Endothelial cell of umbilical vein (primary cell): ENCODE measurements around the gene ZNF138. TPM values are rescaled to one million over a fixed set of nuclear protein-coding genes. Genes with fewer than 3 reads are reported as not detected.

Experiments used
- BruUV-seq: library from RNA; stranded (reverse); fragments of 400-500 nt; replicated peaks from 2 replicates; lab custom pipeline; 2021; lab: Mats Ljungman, UMichigan
- CTCF ChIA-PET: fragments of 300-600, 350-600 bp; sonication (Branson Sonifier 250); formaldehyde crosslinking; loops from one replicate; lab custom pipeline; 2021; ENCODE audit warnings: antibody characterized with exemption, inconsistent platforms; lab: Charles Lee
- POLR2A ChIA-PET: fragments of 300-600, 350-600 bp; sonication (Branson Sonifier 250); formaldehyde crosslinking; loops from one replicate; lab custom pipeline; 2021; ENCODE audit warnings: antibody characterized with exemption, inconsistent platforms; lab: Charles Lee
- DNase-seq: peaks from one replicate; pipeline ENCODE4 v3.0.0-alpha.2; 2011; ENCODE audit warnings: low read depth, low spot score
- FAIRE-seq: peaks from 2 replicates; lab custom pipeline; 2011; peaks lifted over from hg19 to GRCh38; lab: Jason Lieb, UNC
- H2AFZ ChIP-seq: 2 replicates; pipeline ENCODE4 v1.6.0; 2012; ENCODE audit warnings: low read depth, low read length, control low read depth, inconsistent platforms
- H3K27ac ChIP-seq: 2 replicates; pipeline ENCODE4 v1.5.1; 2011; ENCODE audit warnings: low read depth, mild to moderate bottlenecking, control low read depth, low read length, moderate library complexity; ENCODE audit not compliant: insufficient read depth
- H3K27me3 ChIP-seq, 2 experiments: 2 replicates each; pipeline versions ENCODE4 v1.6.0 to v1.6.1; 2011; ENCODE audit warnings: low read length in 2 of 2, mixed read lengths in 1 of 2; ENCODE audit not compliant: control insufficient read depth in 2 of 2, insufficient read depth in 2 of 2
- H3K36me3 ChIP-seq, 2 experiments: 2 replicates in 1 of 2; 3 replicates in 1 of 2; pipeline ENCODE4 v1.5.1; 2011; ENCODE audit warnings: low read length in 2 of 2, mild to moderate bottlenecking in 1 of 2, moderate library complexity in 1 of 2; ENCODE audit not compliant: control insufficient read depth in 2 of 2, insufficient read depth in 2 of 2; ENCODE audit errors: extremely low read depth in 1 of 2
- H3K4me1 ChIP-seq: 3 replicates; pipeline ENCODE4 v1.5.1; 2011; ENCODE audit warnings: mild to moderate bottlenecking, low read length; ENCODE audit not compliant: control insufficient read depth, insufficient read depth; ENCODE audit errors: extremely low read depth
- H3K4me2 ChIP-seq: 2 replicates; pipeline ENCODE4 v1.6.1; 2011; ENCODE audit warnings: low read length, control low read depth, mixed read lengths; ENCODE audit not compliant: insufficient read depth
- H3K4me3 ChIP-seq, 3 experiments: fragments of 200-600 bp in 1 of 3; sonication (generic), shearing (Covaris generic) in 1 of 3; replicated peaks in 1 of 3; 2 replicates each; pipeline ENCODE4 v1.5.1; 2011 to 2016; ENCODE audit warnings: control low read depth in 3 of 3, low read length in 3 of 3, mild to moderate bottlenecking in 2 of 3, inconsistent platforms in 1 of 3, low read depth in 1 of 3, moderate library complexity in 1 of 3; ENCODE audit not compliant: insufficient read depth in 1 of 3
- H3K79me2 ChIP-seq: 2 replicates; pipeline ENCODE4 v1.6.0; 2012; ENCODE audit warnings: low read length, inconsistent platforms; ENCODE audit not compliant: control insufficient read depth, insufficient read depth
- H3K9ac ChIP-seq: replicated peaks from 2 replicates; pipeline ENCODE3; 2011; ENCODE audit warnings: low read length, control low read depth; ENCODE audit not compliant: insufficient read depth; ENCODE audit errors: extremely low read depth
- H3K9me1 ChIP-seq: replicated peaks from 3 replicates; pipeline ENCODE4 v1.6.0; 2011; ENCODE audit warnings: mild to moderate bottlenecking, low read length; ENCODE audit not compliant: control insufficient read depth, insufficient read depth; ENCODE audit errors: extremely low read depth
- H3K9me3 ChIP-seq: replicated peaks from 2 replicates; pipeline ENCODE4 v1.5.1; 2012; ENCODE audit warnings: low read length, inconsistent platforms; ENCODE audit not compliant: control insufficient read depth, insufficient read depth
- H4K20me1 ChIP-seq: replicated peaks from 2 replicates; pipeline ENCODE3; 2011; ENCODE audit warnings: mild to moderate bottlenecking, low read length; ENCODE audit not compliant: control insufficient read depth, insufficient read depth; ENCODE audit errors: extremely low read depth
- FOS ChIP-seq: IDR thresholded peaks from 2 replicates; pipeline ENCODE4 v1.6.1; 2011; ENCODE audit warnings: mild to moderate bottlenecking, low read length, moderate library complexity, borderline replicate concordance; ENCODE audit not compliant: insufficient read depth
- MAX ChIP-seq: IDR thresholded peaks from 2 replicates; pipeline ENCODE4 v1.6.1; 2011; ENCODE audit not compliant: insufficient read depth, insufficient read length
- POLR2A ChIP-seq: IDR thresholded peaks from 2 replicates; pipeline ENCODE4 v1.6.1; 2012; ENCODE audit warnings: low read depth, mild to moderate bottlenecking, control low read depth, low read length
- dilution Hi-C: fragments of 300-500 bp; cut with MboI; formaldehyde crosslinking; loops from one replicate; pipeline ENCODE4 v1.15.0; 2019; ENCODE audit warnings: low sequenced_read_pairs; ENCODE audit not compliant: extremely low pct_ligation_motif_present
- intact Hi-C: fragments of 100-400 bp; cut with micrococcal nuclease; formaldehyde crosslinking; loops from one replicate; pipeline ENCODE4 v1.10.0; 2022
- polyA plus RNA-seq, 4 experiments: library from polyadenylated mRNA; depleted of rRNA in 3 of 4; stranded (reverse) in 3 of 4; unstranded in 1 of 4; fragments of >200 nt; gene quantifications; 2 replicates each; pipeline versions ENCODE4 v1.2.1 to v1.2.3, GENCODE V29; 2011 to 2012; ENCODE audit warnings: missing spikeins in 1 of 4
- total RNA-seq: library from RNA; stranded (reverse); gene quantifications from 2 replicates; pipeline ENCODE4 v1.2.3, GENCODE V29; 2021
- TF ChIP-seq, protein P1 (sequence below), 2 donors: IDR thresholded peaks; 1 replicate in 1 of 2; 2 replicates in 1 of 2; pipeline ENCODE4 v1.5.1; 2011; ENCODE audit warnings: low read length in 2 of 2, mild to moderate bottlenecking in 2 of 2, moderate library complexity in 2 of 2, control low read depth in 1 of 2, inconsistent platforms in 1 of 2, low read depth in 1 of 2; ENCODE audit not compliant: insufficient read depth in 1 of 2; ENCODE audit errors: extremely low read depth in 1 of 2

The ZNF138 gene
- total and polyA plus RNA-seq, 2 donors (not counting 3 experiments of a cell fraction or from before 2014, with no cell fraction given): 2.0 to 3.3 TPM

- Histone ChIP-seq H3K4me1 (no peaks in the 10 kb centered on the region), H3K9me1 (no peaks in the 10 kb centered on the region), H2AFZ (no peak overlapping the region), H3K9ac (no peak overlapping the region), H4K20me1 (no peaks in the 10 kb centered on the region), H3K27ac (no peak overlapping the region), H3K79me2 (no peaks in the 10 kb centered on the region), H3K9me3 (peaks cover 2% of the 10 kb centered on the region), H3K36me3 (no peaks in the 10 kb centered on the region), H3K27me3 (peaks cover 2 to 3% of the 10 kb centered on the region in 2 experiments), H3K4me2 (no peak overlapping the region), H3K4me3 (no peak overlapping the region)
- POLR2A ChIA-PET: no interaction called here
- no peak for DNase-seq
- FAIRE-seq: no peak
- dilution Hi-C loops (no loop called here), intact Hi-C loops (no loop called here)
- CTCF ChIA-PET: no interaction called here
- TF ChIP-seq, protein P1, sequence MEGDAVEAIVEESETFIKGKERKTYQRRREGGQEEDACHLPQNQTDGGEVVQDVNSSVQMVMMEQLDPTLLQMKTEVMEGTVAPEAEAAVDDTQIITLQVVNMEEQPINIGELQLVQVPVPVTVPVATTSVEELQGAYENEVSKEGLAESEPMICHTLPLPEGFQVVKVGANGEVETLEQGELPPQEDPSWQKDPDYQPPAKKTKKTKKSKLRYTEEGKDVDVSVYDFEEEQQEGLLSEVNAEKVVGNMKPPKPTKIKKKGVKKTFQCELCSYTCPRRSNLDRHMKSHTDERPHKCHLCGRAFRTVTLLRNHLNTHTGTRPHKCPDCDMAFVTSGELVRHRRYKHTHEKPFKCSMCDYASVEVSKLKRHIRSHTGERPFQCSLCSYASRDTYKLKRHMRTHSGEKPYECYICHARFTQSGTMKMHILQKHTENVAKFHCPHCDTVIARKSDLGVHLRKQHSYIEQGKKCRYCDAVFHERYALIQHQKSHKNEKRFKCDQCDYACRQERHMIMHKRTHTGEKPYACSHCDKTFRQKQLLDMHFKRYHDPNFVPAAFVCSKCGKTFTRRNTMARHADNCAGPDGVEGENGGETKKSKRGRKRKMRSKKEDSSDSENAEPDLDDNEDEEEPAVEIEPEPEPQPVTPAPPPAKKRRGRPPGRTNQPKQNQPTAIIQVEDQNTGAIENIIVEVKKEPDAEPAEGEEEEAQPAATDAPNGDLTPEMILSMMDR (IDR thresholded peaks at IDR 0.05; ENCODE audit: extremely low read depth in 1 of 2, insufficient read depth in 1 of 2, low read depth in 1 of 2, low read length in 2 of 2): no peak
- TF ChIP-seq MAX (no peak), POLR2A (no peak), FOS (no peak)
- no TSS peak for BruUV-seq
These were observed 83.7 kb downstream of the ZNF138 start for GRCh38 chr7:64877714-64878610.
